NCI-H187 treated with DMSO at 0.1 percent for 48 hours (cell line): Measurements from ENCODE around the gene AP4S1.

ENCODE experiments used
- DNase-seq: peaks from one replicate; lab custom pipeline; 2025; lab: John Stamatoyannopoulos, UW

The AP4S1 gene

GRCh38 chr14:31137214-31137889, 111.9 kb downstream of the AP4S1 start:
- DNase-seq, result no peak

- DNase-seq, result no peak
These were observed 112.9 kb downstream of the AP4S1 start for GRCh38 chr14:31138301-31138700.

- DNase-seq, result no peak
These were observed 113.9 kb downstream of the AP4S1 start for GRCh38 chr14:31139301-31139847.

GRCh38 chr14:31142455-31143087, 117.1 kb downstream of the AP4S1 start:
- DNase-seq, result no peak
